Measurements from ENCODE around the gene RYR1.

Gene RYR1

GRCh38 chr19:38522915-38523314 is 89.4 kb downstream of the RYR1 start:
- peaks cover 0 to 13% of the 10 kb centered on the region in 2 donors for H3K27me3 ChIP-seq
- H3K4me3 ChIP-seq = no peak overlapping the region
- intact Hi-C loops (cut with DNase I; ENCODE audit: low total_unique reads) = no loop called here
- DNase-seq = no peak
- H3K4me1 ChIP-seq = no peaks in the 10 kb centered on the region
- H3K27ac ChIP-seq = no peak overlapping the region
- H3K36me3 ChIP-seq = no peaks in the 10 kb centered on the region
- no peak for TF ChIP-seq CTCF (IDR thresholded peaks at IDR 0.05)
- H3K9me3 ChIP-seq = no peaks in the 10 kb centered on the region

- Histone ChIP-seq H3K27ac (no peak overlapping the region), H3K4me1 (no peaks in the 10 kb centered on the region), H3K27me3 (peaks cover 0 to 13% of the 10 kb centered on the region in 2 donors), H3K9me3 (no peaks in the 10 kb centered on the region), H3K4me3 (no peak overlapping the region), H3K36me3 (no peaks in the 10 kb centered on the region)
- TF ChIP-seq CTCF (IDR thresholded peaks at IDR 0.05) = no peak
- intact Hi-C loops (cut with DNase I; ENCODE audit: low total_unique reads) = no loop called here
- no peak for DNase-seq
Observed at GRCh38 chr19:38523319-38523718, 89.8 kb downstream of the RYR1 start.

GRCh38 chr19:38524369-38524768 is 90.9 kb downstream of the RYR1 start:
- Histone ChIP-seq H3K4me3 (no peak overlapping the region), H3K27ac (no peak overlapping the region), H3K9me3 (no peaks in the 10 kb centered on the region), H3K36me3 (no peaks in the 10 kb centered on the region), H3K27me3 (peaks cover 0 to 17% of the 10 kb centered on the region in 2 donors), H3K4me1 (no peaks in the 10 kb centered on the region)
- TF ChIP-seq CTCF (IDR thresholded peaks at IDR 0.05) = no peak
- DNase-seq = no peak
- intact Hi-C loops (cut with DNase I; ENCODE audit: low total_unique reads) = no loop called here

GRCh38 chr19:38524994-38525634 is 91.6 kb downstream of the RYR1 start:
- no peaks in the 10 kb centered on the region for H3K36me3 ChIP-seq
- DNase-seq = no peak
- peaks cover 0 to 17% of the 10 kb centered on the region in 2 donors for H3K27me3 ChIP-seq
- H3K4me3 ChIP-seq = no peak overlapping the region
- no peaks in the 10 kb centered on the region for H3K9me3 ChIP-seq
- no peak for TF ChIP-seq CTCF (IDR thresholded peaks at IDR 0.05)
- no peak overlapping the region for H3K27ac ChIP-seq
- H3K4me1 ChIP-seq = no peaks in the 10 kb centered on the region
- intact Hi-C loops (cut with DNase I; ENCODE audit: low total_unique reads) = no loop called here

GRCh38 chr19:38526430-38526829 is 92.9 kb downstream of the RYR1 start:
- no peak for DNase-seq
- Histone ChIP-seq H3K27me3 (peaks cover 0 to 17% of the 10 kb centered on the region in 2 donors), H3K4me1 (no peaks in the 10 kb centered on the region), H3K4me3 (no peak overlapping the region), H3K9me3 (no peaks in the 10 kb centered on the region), H3K27ac (no peak overlapping the region), H3K36me3 (no peaks in the 10 kb centered on the region)
- TF ChIP-seq CTCF (IDR thresholded peaks at IDR 0.05) = no peak
- intact Hi-C loops (cut with DNase I; ENCODE audit: low total_unique reads) = no loop called here
